ENCODE data around the gene CTCF.

DNA sequence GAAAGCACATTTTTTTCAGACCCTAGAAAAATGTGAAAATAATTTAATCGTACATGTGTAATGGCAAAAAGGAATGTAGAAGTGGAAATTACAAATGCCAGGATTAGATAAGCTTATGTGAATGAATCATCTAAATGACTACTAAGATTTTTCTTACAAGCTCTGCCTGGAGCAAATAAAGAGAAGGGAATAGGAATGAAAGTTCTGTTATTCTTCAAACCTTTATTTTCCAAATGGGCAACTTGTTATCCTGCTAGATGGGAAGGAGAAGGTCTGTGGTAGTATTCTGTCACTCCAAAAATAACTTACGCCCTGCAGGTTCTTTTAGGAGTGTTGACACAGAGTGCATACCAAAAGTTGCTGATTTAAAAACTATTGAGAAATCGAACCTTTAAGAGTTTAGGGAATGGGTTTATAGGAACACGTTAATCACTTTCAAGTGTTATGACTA, 9.7 kb downstream of the CTCF start:
- TF ChIP-seq JUNB (IDR thresholded peaks at IDR 0.05), result no peak
- TF ChIP-seq ZNF217 (IDR thresholded peaks at IDR 0.05), result no peak
- TF ChIP-seq POLR2AphosphoS5 (IDR thresholded peaks at IDR 0.05; ENCODE audit: low read length), result no peak
- no peak for TF ChIP-seq CTCF (IDR thresholded peaks at IDR 0.05 in 2 of 3, conservative IDR thresholded peaks at IDR 0.05 in 1 of 3; ENCODE audit: control insufficient read depth in 2 of 3, extremely low read depth in 1 of 3, insufficient read depth in 1 of 3, low read depth in 3 of 3, low read length in 3 of 3)
- no peak for TF ChIP-seq ZBTB33 (IDR thresholded peaks at IDR 0.05)
- TF ChIP-seq NFIC (IDR thresholded peaks at IDR 0.05; ENCODE audit: low read depth, low read length), result no peak
- no peak for TF ChIP-seq TAF1 (IDR thresholded peaks at IDR 0.05; ENCODE audit: borderline replicate concordance, low read depth, low read length)
- TF ChIP-seq RCOR1 (conservative IDR thresholded peaks at IDR 0.05; ENCODE audit: low read depth, low read length), result no peak
- no peak for TF ChIP-seq BCL11A (IDR thresholded peaks at IDR 0.05; ENCODE audit: low read depth, low read length)
- TF ChIP-seq USF2 (IDR thresholded peaks at IDR 0.05; ENCODE audit: borderline replicate concordance, low read depth, low read length), result no peak
- no peak for TF ChIP-seq BHLHE40 (IDR thresholded peaks at IDR 0.05; ENCODE audit: borderline replicate concordance in 1 of 2, low read depth in 2 of 2, low read length in 1 of 2)
- TF ChIP-seq, protein P1, sequence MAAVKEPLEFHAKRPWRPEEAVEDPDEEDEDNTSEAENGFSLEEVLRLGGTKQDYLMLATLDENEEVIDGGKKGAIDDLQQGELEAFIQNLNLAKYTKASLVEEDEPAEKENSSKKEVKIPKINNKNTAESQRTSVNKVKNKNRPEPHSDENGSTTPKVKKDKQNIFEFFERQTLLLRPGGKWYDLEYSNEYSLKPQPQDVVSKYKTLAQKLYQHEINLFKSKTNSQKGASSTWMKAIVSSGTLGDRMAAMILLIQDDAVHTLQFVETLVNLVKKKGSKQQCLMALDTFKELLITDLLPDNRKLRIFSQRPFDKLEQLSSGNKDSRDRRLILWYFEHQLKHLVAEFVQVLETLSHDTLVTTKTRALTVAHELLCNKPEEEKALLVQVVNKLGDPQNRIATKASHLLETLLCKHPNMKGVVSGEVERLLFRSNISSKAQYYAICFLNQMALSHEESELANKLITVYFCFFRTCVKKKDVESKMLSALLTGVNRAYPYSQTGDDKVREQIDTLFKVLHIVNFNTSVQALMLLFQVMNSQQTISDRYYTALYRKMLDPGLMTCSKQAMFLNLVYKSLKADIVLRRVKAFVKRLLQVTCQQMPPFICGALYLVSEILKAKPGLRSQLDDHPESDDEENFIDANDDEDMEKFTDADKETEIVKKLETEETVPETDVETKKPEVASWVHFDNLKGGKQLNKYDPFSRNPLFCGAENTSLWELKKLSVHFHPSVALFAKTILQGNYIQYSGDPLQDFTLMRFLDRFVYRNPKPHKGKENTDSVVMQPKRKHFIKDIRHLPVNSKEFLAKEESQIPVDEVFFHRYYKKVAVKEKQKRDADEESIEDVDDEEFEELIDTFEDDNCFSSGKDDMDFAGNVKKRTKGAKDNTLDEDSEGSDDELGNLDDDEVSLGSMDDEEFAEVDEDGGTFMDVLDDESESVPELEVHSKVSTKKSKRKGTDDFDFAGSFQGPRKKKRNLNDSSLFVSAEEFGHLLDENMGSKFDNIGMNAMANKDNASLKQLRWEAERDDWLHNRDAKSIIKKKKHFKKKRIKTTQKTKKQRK (IDR thresholded peaks at IDR 0.05; ENCODE audit: low read depth, low read length), result no peak
- no peak for TF ChIP-seq SMAD5 (IDR thresholded peaks at IDR 0.05; ENCODE audit: low read depth)
